ENCODE measurements around the gene MTA1.

GRCh38 chr14:105378873-105379685, 40.5 kb upstream of the MTA1 start:
- no peak for TF ChIP-seq POLR2A (IDR thresholded peaks at IDR 0.05)
- TF ChIP-seq CTCF (IDR thresholded peaks at IDR 0.05): no peak

Measured in heart left ventricle (tissue), 13 donors.